Stimulated activated naive CD4-positive, alpha-beta T cell (primary cell): Measurements from ENCODE around the gene FKBP7.
"Not testable (repeated sequence)": the region's sequence is repeated elsewhere in the genome, so short reads cannot be mapped to it uniquely, and the experiment has no call there.

Experiments
- DNase-seq, 6 experiments: peaks; one replicate each; lab custom pipeline; 2025; lab: John Stamatoyannopoulos, UW

The FKBP7 gene

DNA sequence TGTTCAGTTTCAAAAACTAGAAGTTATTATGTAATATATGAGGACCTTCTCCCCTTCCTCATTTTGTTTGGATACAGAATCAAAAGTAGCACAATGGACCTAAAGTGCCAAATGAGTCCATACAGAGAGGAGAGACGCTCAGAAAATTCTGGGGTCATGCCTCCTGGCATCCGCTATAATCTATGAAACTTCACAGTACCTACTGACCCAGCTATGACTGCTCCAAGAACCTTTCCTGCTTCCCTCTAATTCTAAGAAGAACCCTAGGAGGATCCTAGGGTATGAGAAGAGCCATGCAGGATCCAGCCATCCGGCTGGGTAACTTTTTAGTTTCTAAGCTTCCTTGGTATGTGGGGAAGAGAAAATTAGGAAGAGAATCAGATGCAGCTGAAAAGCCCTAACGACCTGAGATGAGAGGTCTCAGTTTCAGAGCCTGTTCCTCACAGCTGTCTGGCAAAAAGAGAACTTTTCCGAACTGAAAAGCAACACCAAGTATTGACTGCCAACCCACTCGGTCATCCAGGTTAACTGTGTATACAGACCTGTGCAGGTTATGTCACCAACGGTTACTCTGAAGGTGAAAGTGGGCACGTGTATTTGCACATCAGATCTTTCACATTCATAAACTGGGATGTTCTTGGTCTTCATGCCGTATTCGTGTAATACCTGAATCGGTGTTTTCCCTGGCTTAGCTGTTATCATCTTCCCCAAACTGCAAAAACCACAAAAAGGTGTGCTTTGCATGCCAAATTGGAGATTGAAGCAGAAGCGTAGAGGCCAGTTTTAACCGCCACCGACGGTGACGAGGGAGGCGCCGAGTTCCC, 28.5 kb downstream of the FKBP7 start:
- no peak for DNase-seq

DNA sequence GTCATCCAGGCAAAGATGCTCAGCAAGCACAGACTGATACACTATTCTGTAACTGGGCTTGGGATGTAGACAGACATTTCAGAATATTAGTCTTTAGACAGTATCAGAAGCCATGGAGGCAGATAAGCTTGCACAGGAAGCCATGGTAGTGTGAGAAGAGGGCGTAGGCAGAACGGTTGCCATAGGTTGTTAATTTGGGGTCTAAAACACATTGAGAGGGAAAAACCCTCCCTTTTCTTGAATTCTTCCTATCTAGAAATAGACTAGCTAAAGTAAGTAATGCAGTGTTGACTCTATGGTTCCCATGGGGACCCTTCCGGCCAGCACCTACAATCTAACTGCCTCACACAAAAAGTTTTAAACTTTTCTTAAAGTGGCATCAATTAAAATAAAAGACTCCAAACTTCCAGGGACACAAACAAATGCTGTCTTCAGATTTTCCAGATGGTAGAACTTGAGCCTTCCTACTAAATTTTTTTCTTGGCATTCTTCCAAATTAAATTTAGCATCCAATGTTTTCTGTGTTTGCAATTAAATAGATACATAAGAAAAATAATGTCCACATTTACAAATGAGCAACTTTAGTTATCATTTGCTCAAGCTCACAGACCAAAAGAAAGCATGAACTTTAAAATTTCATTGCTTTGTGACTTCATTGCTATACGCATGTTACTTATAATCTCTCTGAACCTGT, 29.3 kb downstream of the FKBP7 start:
- DNase-seq, result no peak

DNA sequence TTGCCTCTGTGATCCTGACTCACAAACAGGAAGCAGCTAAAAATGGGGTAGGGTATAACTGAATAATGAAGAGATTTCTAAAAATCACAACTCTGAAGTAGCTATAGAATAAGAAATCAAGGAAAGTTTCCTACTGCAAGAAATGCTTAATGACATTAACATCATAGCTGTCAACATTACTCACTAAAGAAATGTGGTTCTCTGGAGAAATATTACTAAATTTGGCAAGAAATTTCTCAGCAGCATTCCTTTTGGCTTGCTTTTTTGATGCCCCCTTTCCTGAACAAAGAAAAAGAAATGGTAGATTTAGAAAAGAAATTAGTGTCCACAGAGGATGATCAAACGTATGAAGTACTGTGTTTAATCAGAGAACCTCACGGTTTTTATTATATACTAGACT, 37.0 kb downstream of the FKBP7 start:
- no peak for DNase-seq

DNA sequence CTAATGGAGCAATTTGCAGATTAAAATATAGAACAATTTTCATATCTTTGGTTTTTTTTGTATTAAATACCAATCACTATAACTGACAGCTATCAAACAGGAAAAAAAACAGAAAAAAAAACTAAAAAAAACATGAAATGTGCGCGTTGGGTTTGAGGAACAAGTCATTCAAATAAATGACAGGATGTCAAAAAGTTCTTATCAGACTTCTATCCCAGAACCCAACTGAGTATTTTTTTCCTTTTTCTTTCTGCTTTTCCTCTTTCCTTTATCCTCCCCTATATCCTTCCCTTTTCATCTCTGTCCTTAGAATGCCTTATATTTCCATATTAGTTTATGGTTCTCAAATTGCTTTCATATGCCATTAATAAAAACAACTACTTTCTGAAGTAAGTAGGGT, 41.7 kb downstream of the FKBP7 start:
- DNase-seq, result no peak

DNA sequence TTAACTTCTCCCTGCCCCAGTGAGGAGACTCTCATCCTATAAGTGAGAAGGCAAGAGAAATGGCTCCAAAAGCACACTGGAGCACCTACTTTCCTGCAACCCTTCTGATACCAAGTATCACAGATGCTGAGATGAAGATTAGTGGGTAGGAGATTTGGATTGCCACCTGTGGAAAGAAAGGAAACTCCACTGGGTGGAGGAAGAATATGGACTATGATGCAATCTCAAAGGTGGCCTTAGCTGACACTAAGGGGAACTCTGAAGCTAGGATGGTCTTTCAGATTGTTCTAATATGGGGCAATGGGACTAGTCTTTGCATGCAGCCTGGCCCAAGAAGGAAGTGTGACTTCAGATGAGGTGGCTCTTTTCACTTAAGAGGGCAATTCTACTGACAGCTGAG, 49.1 kb downstream of the FKBP7 start:
- DNase-seq, result no peak

DNA sequence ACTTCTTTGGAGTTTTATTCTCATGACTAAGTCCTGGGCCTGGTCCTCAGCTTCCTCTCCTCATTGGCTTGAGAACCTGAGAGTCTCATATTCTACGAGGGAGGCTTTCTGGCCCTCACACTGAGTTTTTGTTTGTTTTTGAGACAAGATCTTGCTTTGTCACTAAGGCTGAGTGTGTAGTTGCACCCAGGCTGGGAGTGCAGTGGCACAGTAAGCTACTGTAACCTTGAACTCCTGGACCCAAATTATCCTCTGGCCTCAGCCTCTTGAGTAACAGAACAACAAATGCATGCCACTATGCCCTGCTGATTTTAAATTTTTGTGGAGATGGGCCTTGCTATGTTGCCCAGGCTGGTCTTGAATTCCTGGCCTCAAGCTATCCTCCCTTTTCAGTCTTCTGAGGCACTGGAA, 50.0 kb downstream of the FKBP7 start:
- no peak for DNase-seq

DNA sequence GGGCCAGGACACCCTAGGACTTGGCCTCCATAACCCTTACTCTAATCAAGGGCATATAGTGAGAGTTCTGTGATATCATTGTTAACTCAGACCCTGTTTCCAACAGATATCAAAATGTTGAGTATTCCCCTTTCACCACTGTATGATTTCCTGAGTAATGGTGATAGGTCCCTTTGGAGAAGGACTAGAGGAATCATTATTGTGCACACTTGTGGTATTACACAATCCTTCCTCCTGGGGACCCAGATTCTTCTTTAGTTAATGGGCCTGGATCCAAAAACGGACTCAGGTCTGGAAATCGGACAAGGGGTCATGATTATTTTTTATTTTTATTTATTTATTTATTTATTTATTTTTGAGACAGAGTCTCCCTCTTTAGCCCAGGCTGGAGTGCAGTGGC, 50.9 kb downstream of the FKBP7 start:
- no peak for DNase-seq

DNA sequence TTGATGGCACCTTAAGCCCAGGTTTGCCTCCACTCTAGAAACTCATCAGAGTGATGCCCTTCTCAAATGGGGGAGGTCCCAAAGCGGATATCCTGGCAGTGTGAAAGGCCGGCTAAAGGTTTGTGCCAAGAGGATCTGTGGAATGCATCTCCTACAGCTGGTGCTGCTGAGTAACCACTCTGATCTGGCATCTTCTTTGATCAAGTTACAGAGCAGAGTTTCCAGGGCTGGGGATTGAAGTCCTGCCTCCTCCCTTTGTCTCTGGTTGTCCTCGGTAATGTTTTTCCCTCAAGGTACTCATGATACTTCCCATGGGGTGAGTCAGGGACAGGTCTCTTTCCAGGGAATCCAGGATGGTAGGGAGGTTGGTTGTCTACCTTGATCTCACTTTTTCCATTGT, 52.0 kb downstream of the FKBP7 start:
- DNase-seq, result no peak

DNA sequence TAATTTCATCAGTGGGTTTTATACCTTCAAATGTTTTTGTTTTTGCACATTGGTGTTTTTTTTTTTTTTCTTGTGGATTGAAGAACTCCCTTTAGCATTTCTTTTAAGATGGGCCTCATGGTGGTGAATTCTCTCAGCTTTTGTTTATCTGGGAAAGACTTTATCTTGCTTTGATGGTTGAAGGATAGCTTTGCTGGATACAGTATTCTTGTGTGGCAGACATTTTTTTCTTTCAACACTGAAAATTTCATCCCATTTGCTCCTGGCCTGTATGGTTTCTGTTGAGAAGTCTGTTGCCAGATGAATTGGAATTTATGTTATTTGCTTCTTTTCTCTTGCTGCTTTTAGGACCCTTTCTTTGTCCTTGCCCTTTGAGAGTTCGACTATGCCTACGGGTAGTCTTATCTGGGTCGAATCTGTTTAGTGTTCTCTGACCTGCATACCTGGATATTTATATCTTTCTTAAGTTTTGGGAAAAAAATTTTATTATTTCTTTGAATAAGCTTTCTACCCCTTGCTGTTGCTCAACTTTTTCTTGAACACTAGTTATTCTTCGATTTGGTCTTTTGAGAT, 53.1 kb downstream of the FKBP7 start:
- no peak for DNase-seq

DNA sequence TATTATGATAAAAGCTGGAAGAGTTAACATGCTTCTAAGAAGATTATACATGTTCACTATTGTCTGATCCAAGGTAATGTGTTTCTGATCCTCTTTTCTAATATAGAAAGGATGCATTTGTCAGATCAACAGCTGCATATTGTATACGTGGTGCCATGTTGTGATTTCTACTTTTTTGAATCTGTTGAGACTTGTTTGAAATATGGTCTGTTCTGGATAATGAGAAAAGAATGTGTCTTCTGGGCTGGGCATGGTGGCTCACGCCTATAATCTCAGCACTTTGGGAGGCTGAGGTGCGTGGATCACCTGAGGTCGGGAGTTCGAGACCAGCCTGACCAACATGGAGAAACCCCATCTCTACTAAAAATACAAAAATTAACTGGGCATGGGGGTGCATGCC, 54.7 kb downstream of the FKBP7 start:
- DNase-seq, result not testable (repeated sequence)

DNA sequence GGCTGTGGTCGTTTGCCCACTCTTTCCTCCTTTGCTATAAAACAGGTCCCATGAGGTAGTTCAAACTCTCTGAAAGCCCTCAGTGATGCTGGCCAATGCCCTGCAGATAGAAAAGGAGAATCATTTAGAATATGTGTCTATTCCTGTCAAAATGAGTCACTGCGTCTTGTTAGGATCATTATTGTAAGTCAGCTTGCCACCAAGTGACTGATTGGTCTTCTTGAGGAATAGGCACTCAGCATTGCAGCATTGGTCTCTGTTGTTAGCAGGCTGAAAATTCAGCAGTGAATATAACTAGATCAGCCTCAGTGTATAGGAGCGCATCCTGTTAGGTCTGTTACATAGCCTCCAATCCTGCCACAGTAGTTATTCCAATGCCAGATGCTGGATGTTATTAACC, 56.3 kb downstream of the FKBP7 start:
- DNase-seq, result no peak

DNA sequence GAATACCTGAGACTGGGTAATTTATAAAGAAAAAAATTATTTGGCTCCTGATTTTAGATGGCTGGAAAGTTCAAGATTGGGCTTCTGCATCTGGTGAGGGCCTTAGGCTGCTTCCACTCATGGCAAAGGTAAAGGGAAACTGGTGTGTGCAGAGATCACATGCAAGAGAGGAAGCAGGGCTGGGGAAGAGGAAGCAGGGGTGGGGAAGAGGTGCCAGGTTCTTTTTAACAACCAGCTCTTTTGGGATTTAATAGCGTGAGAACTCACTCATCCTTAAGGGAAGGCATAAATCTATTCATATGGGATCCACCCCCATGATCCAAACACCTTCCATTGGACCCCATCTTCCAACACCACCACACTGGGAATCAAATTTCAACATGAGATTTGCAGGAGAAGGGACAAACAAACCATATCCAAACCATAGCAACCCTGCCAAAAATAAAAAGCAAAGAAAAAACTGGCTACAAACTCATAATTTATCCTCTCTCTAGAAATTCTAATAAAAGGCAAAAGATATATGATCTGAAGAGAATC, 57.9 kb downstream of the FKBP7 start:
- DNase-seq, result no peak

DNA sequence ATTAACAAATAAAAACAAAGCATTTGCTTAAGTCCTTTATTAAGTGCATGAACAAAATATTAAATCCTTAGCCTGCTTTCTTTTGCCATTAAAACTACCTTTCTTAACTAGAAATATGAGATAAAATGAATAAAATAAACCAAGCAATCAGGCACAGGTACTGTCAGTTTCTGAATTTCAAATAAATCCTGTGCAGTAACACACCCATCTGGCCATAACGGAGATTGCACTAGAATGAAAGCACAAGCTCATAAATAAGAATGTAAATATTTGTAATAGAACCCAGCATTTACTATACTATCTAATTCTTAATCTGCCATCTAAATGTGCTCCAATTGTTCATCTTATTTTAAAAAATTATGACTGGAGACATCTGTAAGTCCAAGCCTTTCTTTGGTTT, 59.3 kb downstream of the FKBP7 start:
- no peak for DNase-seq

DNA sequence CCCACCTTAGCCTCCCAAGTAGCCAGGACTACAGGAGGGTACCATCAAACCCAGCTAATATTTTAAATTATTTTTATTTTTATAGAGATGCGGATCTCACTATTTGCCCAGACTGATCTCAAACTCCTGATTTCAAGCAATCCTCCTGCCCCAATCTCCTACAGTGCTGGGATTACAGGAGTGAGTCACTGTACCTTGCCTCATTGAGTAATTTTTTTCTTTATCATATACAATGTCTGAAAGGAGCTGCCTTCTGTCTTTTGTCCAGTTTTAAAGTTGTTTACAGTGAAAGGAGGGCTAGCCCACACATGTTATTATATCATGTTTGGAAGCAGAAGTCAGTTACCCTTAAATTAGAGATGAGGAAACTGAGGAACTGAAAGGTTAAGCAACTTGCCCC, 60.0 kb downstream of the FKBP7 start:
- no peak for DNase-seq

DNA sequence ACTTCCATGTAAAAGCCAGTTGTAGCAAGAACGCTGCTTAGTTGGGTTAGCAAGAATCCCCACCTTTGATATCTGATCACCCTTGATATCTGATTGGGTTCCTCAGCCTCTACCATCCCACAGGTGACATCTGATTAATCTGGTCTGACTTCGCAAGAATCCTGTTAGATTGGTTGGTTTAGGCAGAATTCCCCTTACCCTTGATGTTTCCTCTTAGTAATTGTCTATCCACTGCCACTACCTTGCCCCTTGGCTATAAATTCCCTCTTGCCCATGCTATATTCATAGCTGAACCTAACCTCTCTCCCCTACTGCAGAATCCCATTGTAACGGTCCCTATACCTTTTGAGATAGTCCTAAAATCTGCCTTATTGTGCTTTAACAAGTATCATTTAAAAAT, 60.5 kb downstream of the FKBP7 start:
- DNase-seq, result no peak

DNA sequence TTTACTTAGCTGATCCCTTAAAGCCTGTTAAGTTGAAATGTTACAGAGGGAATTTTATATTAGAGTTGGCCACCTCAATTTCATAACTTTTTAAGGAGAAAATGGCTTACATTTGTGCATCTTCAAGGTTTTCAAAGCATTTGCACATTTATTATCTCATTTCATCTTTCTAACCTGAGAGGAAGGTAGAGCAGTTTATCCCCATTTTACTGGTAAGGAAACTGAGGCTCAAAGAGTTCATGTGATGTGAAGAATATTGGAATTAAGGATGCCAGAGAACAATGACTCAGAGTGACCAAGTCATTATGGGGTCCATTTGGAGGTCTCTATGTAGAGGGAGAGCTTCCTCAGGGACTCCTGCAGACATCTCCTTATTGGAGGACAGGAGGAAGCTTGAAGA, 62.4 kb downstream of the FKBP7 start:
- DNase-seq, result no peak

DNA sequence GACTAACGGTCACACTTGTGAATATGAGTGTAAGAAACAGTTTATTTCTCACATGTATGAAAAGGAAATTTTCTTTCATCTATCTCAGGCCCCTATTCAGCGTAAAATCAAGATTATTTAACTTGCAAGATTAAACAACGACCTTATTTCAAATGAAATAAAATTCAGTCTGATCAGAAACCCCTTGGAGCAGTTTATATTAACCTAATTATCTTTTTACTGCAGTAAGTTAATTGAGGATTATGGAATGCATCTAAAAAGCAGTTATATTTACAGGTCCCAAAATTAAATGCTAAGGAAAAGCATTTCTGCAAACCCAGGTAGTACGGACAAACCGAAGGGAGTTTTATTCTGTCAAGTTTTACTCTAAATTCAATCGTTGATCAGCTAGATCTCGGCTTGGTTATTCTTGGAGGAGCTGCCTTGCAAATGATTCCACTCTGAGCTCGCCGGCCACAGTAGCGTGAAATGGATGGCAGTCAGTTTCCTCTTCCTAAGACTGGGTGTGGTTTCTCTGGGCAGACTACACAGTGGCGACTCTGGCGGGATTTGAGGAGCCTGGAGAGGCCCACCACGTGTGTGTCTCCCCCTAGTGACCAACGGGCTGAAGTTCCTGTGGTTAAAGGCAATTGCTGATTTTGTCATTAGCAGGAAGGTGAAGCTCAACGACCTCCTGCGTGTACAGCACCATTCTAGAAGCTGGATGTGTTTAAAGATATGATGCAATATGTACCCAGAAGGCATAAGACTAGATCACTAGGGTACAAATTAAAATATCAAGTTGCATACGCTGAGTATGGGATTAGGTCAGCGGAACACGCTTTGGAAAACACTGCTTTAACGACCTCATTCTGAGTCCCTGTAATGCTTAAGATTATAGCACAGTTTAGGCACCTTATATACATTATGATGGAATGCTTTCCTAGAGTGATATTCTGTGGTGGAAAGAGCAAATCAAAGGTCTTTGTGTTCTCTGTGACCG, 63.8 kb downstream of the FKBP7 start:
- DNase-seq, result peak; percentile 26 to 69 (median 53)
